GM12878 (cell line): ENCODE data around the gene SMIM13. TPM values are rescaled to one million over a fixed set of nuclear protein-coding genes. Genes with fewer than 3 reads are reported as not detected.

Experiments
- ATAC-seq: fragments of 200-7000 bp; cut with Tn5 transposase; 3 replicates; pipeline ENCODE4 v1.9.1; 2020; ENCODE audit warnings: mild to moderate bottlenecking, moderate library complexity
- BruUV-seq: library from RNA; stranded (reverse); fragments of 400-500 nt; replicated peaks from 2 replicates; lab custom pipeline; 2021; lab: Mats Ljungman, UMichigan
- CTCF ChIA-PET: fragments of 300-600 bp; sonication (Branson Sonifier 250); formaldehyde crosslinking; extraction: SDS; loops from one replicate; lab custom pipeline; 2021; ENCODE audit warnings: inconsistent platforms; lab: Yijun Ruan, JAX
- POLR2A ChIA-PET: fragments of 350-600 bp; formaldehyde crosslinking; extraction: SDS; loops from one replicate; lab custom pipeline; 2021; ENCODE audit warnings: inconsistent platforms; lab: Charles Lee
- RAD21 ChIA-PET: fragments of 300-600 bp; sonication (Branson Sonifier 250); formaldehyde crosslinking; loops from one replicate; lab custom pipeline; 2023; ENCODE audit warnings: antibody characterized with exemption; ENCODE audit not compliant: unreplicated experiment; lab: Charles Lee
- SMC1A ChIA-PET: fragments of 300-600 bp; sonication (Branson Sonifier 250); formaldehyde crosslinking; loops from one replicate; lab custom pipeline; 2023; ENCODE audit not compliant: unreplicated experiment, uncharacterized antibody; lab: Charles Lee
- DNase-seq: peaks from one replicate; pipeline ENCODE4 v3.0.0-alpha.2; 2011; ENCODE audit warnings: low read depth, low spot score
- FAIRE-seq: peaks from 3 replicates; lab custom pipeline; 2011; peaks lifted over from hg19 to GRCh38; lab: Jason Lieb, UNC
- H2AFZ ChIP-seq: 2 replicates; pipeline ENCODE4 v1.6.0; 2011; ENCODE audit warnings: low read depth, low read length, control low read depth; ENCODE audit not compliant: control insufficient read depth
- H3K27ac ChIP-seq: 2 replicates; pipeline ENCODE4 v1.5.1; 2011; ENCODE audit warnings: control low read depth; ENCODE audit not compliant: control insufficient read depth, insufficient read depth
- H3K27me3 ChIP-seq, 2 experiments: replicated peaks in 1 of 2; 2 replicates each; pipeline versions ENCODE4 v1.6.0 to v1.6.1; 2011; ENCODE audit warnings: low read length in 1 of 2; ENCODE audit not compliant: control insufficient read depth in 2 of 2, insufficient read depth in 2 of 2
- H3K36me3 ChIP-seq, 2 experiments: 2 replicates each; pipeline ENCODE4 v1.5.1; 2011; ENCODE audit warnings: low read length in 1 of 2; ENCODE audit not compliant: control insufficient read depth in 2 of 2, insufficient read depth in 2 of 2
- H3K4me1 ChIP-seq: 2 replicates; pipeline ENCODE4 v1.6.1; 2011; ENCODE audit warnings: mild to moderate bottlenecking, low read length, moderate library complexity, mixed read lengths; ENCODE audit not compliant: control insufficient read depth, insufficient read depth
- H3K4me2 ChIP-seq: 2 replicates; pipeline ENCODE4 v1.6.0; 2011; ENCODE audit warnings: control low read depth; ENCODE audit not compliant: control insufficient read depth, insufficient read depth
- H3K4me3 ChIP-seq: fragments of 200-600 bp; sonication (generic); 2 replicates; pipeline ENCODE4 v1.5.1; 2016
- H3K79me2 ChIP-seq: 2 replicates; pipeline ENCODE4 v1.6.0; 2011; ENCODE audit warnings: low read length; ENCODE audit not compliant: control insufficient read depth, insufficient read depth
- H3K9ac ChIP-seq: 2 replicates; pipeline ENCODE4 v1.8.0; 2011; ENCODE audit warnings: low read length, control low read depth, mixed read lengths; ENCODE audit not compliant: control insufficient read depth, insufficient read depth
- H3K9me3 ChIP-seq: replicated peaks from 3 replicates; pipeline ENCODE4 v1.5.1; 2011; ENCODE audit warnings: mild to moderate bottlenecking, low read length; ENCODE audit not compliant: control insufficient read depth, insufficient read depth
- H4K20me1 ChIP-seq: 2 replicates; pipeline ENCODE4 v1.6.0; 2011; ENCODE audit not compliant: control insufficient read depth, insufficient read depth
- BHLHE40 ChIP-seq, 2 experiments: fragments of 450-650 bp in 1 of 2; IDR thresholded peaks; 2 replicates each; pipeline ENCODE4 v1.6.1; 2011 to 2017; ENCODE audit warnings: low read depth in 2 of 2, borderline replicate concordance in 1 of 2, improper control_type of control experiment in 1 of 2, low read length in 1 of 2, mild to moderate bottlenecking in 1 of 2
- BMI1 ChIP-seq: fragments of 450-650 bp; IDR thresholded peaks from 2 replicates; pipeline ENCODE4 v1.6.1; 2016; ENCODE audit warnings: mild to moderate bottlenecking, moderate library complexity, borderline replicate concordance
- CBX3 ChIP-seq: fragments of 200-600 bp; sonication (generic); IDR thresholded peaks from 2 replicates; pipeline ENCODE4 v1.6.1; 2016; ENCODE audit warnings: low read depth, borderline replicate concordance
- CUX1 ChIP-seq: IDR thresholded peaks from 2 replicates; pipeline ENCODE4 v1.6.1; 2012; ENCODE audit warnings: improper control_type of control experiment, low read depth, low read length; ENCODE audit not compliant: insufficient replicate concordance
- HSF1 ChIP-seq: fragments of 150-350 bp; IDR thresholded peaks from 2 replicates; pipeline ENCODE4 v1.6.1; 2014; ENCODE audit warnings: mild to moderate bottlenecking, low read depth, low read length
- JUNB ChIP-seq: IDR thresholded peaks from 2 replicates; pipeline ENCODE4 v1.6.1; 2016; ENCODE audit warnings: antibody characterized with exemption, mild to moderate bottlenecking
- KDM1A ChIP-seq: fragments of 200-600 bp; sonication (generic); IDR thresholded peaks from 2 replicates; pipeline ENCODE4 v1.6.1; 2016; ENCODE audit warnings: borderline replicate concordance
- MTA3 ChIP-seq: IDR thresholded peaks from 2 replicates; pipeline ENCODE4 v1.6.1; 2012; ENCODE audit warnings: low read length, inconsistent platforms, borderline replicate concordance
- NBN ChIP-seq: fragments of 450-650 bp; IDR thresholded peaks from 2 replicates; pipeline ENCODE4 v1.6.1; 2016
- POU2F2 ChIP-seq: IDR thresholded peaks from 3 replicates; pipeline ENCODE4 v1.6.1; 2011; ENCODE audit warnings: low read depth, mild to moderate bottlenecking, low read length, borderline replicate concordance
- RBBP5 ChIP-seq: fragments of 200-600 bp; sonication (generic); conservative IDR thresholded peaks from 2 replicates; pipeline ENCODE4 v1.6.1; 2016
- RCOR1 ChIP-seq: conservative IDR thresholded peaks from 2 replicates; pipeline ENCODE4 v1.6.1; 2012; ENCODE audit warnings: low read depth, low read length, improper control_type of control experiment
- REST ChIP-seq: IDR thresholded peaks from 2 replicates; pipeline ENCODE4 v1.6.1; 2012; ENCODE audit warnings: mild to moderate bottlenecking, low read depth, low read length
- SP1 ChIP-seq: IDR thresholded peaks from one replicate; pipeline ENCODE4 v1.6.1; 2011; ENCODE audit warnings: low read depth, low read length
- STAT3 ChIP-seq: IDR thresholded peaks from 2 replicates; pipeline ENCODE4 v1.6.1; 2011; ENCODE audit warnings: low read depth, low read length, improper control_type of control experiment
- YY1 ChIP-seq: IDR thresholded peaks from 2 replicates; pipeline ENCODE4 v1.6.1; 2011; ENCODE audit warnings: low read depth, mild to moderate bottlenecking, low read length
- WGBS: methylation state at CpG from one replicate; pipeline ENCODE4 v1.1.6; 2016; ENCODE audit warnings: low lambda C conversion rate; ENCODE audit not compliant: insufficient replicate concordance, insufficient coverage; ENCODE audit errors: missing lambda C conversion rate; 5-methylcytosine and 5-hydroxymethylcytosine counted together
- in situ Hi-C: fragments of 300-500 bp; cut with MboI; formaldehyde crosslinking; loops from 9 replicates; pipeline ENCODE4 v1.14.3; 2018; ENCODE audit warnings: mixed read lengths
- intact Hi-C: fragments of 100-400 bp; cut with micrococcal nuclease; formaldehyde crosslinking; loops from one replicate; pipeline ENCODE4 v1.14.2; 2022; ENCODE audit not compliant: unreplicated experiment
- polyA plus RNA-seq, 11 experiments: library from polyadenylated mRNA; depleted of rRNA in 4 of 11; unstranded in 6 of 11; stranded (reverse) in 5 of 11; fragments of >200 nt; fragmentation: Nextera tagmentation in 4 of 11; fragmentation: Illumina TruSeq in 1 of 11; extraction: Ambion mirVana in 4 of 11; extraction: Trizol in 1 of 11; gene quantifications; 1 replicate in 1 of 11; 2 replicates in 10 of 11; pipeline versions ENCODE4 v1.2.1 to v1.2.3, GENCODE V29; 2011 to 2016; ENCODE audit warnings: inconsistent platforms in 2 of 11, missing spikeins in 2 of 11, low read depth in 1 of 11
- total RNA-seq, 4 experiments: library from RNA; depleted of rRNA in 3 of 4; stranded (reverse); fragments of >200 nt in 3 of 4; fragmentation: Illumina TruSeq in 1 of 4; extraction: Trizol in 1 of 4; gene quantifications; 2 replicates each; pipeline versions ENCODE4 v1.2.1 to v1.2.3, GENCODE V29; 2013 to 2021

The SMIM13 gene
- total and polyA plus RNA-seq, 10 of the 15 experiments (the other 5 are each of a cell fraction or from before 2014, with no cell fraction given), result 2.0 to 8.5 (median 4.7) TPM

GRCh38 chr6:11128608-11129007 is 35.0 kb downstream of the SMIM13 start:
- Histone ChIP-seq H3K79me2 (peaks cover 13% of the 10 kb centered on the region), H3K9me3 (no peaks in the 10 kb centered on the region), H3K4me3 (no peak overlapping the region), H3K27ac (no peak overlapping the region), H3K4me1 (peaks cover 6% of the 10 kb centered on the region; the same call in 1 of the 2 replicates), H3K27me3 (no peaks in the 10 kb centered on the region), H3K36me3 (0 out of 4 replicates have a peak, but pooled peaks cover 0 to 2% of the 10 kb centered on the region in 2 experiments), H4K20me1 (no peaks in the 10 kb centered on the region), H2AFZ (no peak overlapping the region), H3K4me2 (no peak overlapping the region), H3K9ac (no peak overlapping the region)
- 90% methylated on average over 2 of the region's 2 CpGs for WGBS
- DNase-seq, result no peak
- in situ Hi-C loops, result no loop called here
- intact Hi-C loops, result no loop called here
- ChIA-PET RAD21 (no interaction called here), POLR2A (interaction anchor here (1.5 to 2.0 kb wide), 2 partner anchors 30 to 33 kb away, joined by 4 to 11 read pairs; no protein-coding TSS in a partner anchor), CTCF (interaction anchor here (1.5 kb wide), 1 partner anchor 650 kb away, joined by 3 read pairs; no protein-coding TSS in a partner anchor), SMC1A (interaction anchor here (1.0 to 4.3 kb wide), 4 partner anchors 9 to 368 kb away, joined by 3 to 22 read pairs (median 4); no protein-coding TSS in a partner anchor)
- 0 out of 3 replicates have a peak, but pooled peaks have one; percentile 20 for ATAC-seq
- no peak for FAIRE-seq
- no TSS peak for BruUV-seq
- TF ChIP-seq RBBP5 (no peak), KDM1A (no peak), RCOR1 (no peak), STAT3 (no peak), POU2F2 (no peak), SP1 (no peak), HSF1 (no peak), CUX1 (no peak), BHLHE40 (IDR thresholded peaks at IDR 0.05; ENCODE audit: borderline replicate concordance in 1 of 2, low read depth in 2 of 2, low read length in 1 of 2) (no peak), BMI1 (no peak), MTA3 (no peak), YY1 (no peak), NBN (no peak), REST (no peak), JUNB (no peak), CBX3 (no peak)
